ENCODE data around the gene CEMIP. TPM values are rescaled to one million over a fixed set of nuclear protein-coding genes. Genes with fewer than 3 reads are reported as not detected.

Gene CEMIP
- total and polyA plus RNA-seq, 2 of the 8 experiments (the other 6 are each of a cell fraction or from before 2014, with no cell fraction given) = 0.11 to 0.60 TPM

- TF ChIP-seq E2F6 (IDR thresholded peaks at IDR 0.05) (no peak), NRF1 (IDR thresholded peaks at IDR 0.05; ENCODE audit: low read depth, low read length) (no peak), TBP (IDR thresholded peaks at IDR 0.05; ENCODE audit: low read depth, low read length) (no peak), MAFK (IDR thresholded peaks at IDR 0.05; ENCODE audit: low read depth, low read length) (no peak), USF2 (IDR thresholded peaks at IDR 0.05; ENCODE audit: low read length) (no peak), SP1 (IDR thresholded peaks at IDR 0.05; ENCODE audit: low read depth, low read length) (no peak)
Measured at GRCh38 chr15:80948651-80949292, 169.6 kb downstream of the CEMIP start (continued).
